A673 (cell line): ENCODE data around the gene DLGAP1. TPM values are rescaled to one million over a fixed set of nuclear protein-coding genes. Genes with fewer than 3 reads are reported as not detected.

Experiments used
- BruUV-seq: library from RNA; stranded (reverse); fragments of 400-500 nt; replicated peaks from 2 replicates; lab custom pipeline; 2021; lab: Mats Ljungman, UMichigan
- CTCF ChIA-PET: fragments of 300-600 bp; sonication (Branson Sonifier 250); formaldehyde crosslinking; loops from one replicate; lab custom pipeline; 2022; ENCODE audit warnings: antibody characterized with exemption; lab: Charles Lee
- POLR2A ChIA-PET: fragments of 300-600 bp; sonication (Branson Sonifier 250); formaldehyde crosslinking; loops from one replicate; lab custom pipeline; 2022; ENCODE audit warnings: antibody characterized with exemption; ENCODE audit not compliant: low non-redundant PET; lab: Charles Lee
- DNase-seq: peaks from one replicate; pipeline ENCODE4 v3.0.0-alpha.2; 2015; ENCODE audit warnings: low spot score
- H3K27ac ChIP-seq: fragments of 200-600 bp; sonication (generic); 2 replicates; pipeline ENCODE4 v1.5.1; 2016; ENCODE audit warnings: mixed run types, low read depth, mild to moderate bottlenecking, mixed read lengths, antibody characterized with exemption, low read length; ENCODE audit not compliant: poor library complexity, severe bottlenecking
- H3K27me3 ChIP-seq: fragments of 200-600 bp; sonication (generic); replicated peaks from 2 replicates; pipeline ENCODE4 v1.6.1; 2017; ENCODE audit warnings: mixed run types, low read depth, mild to moderate bottlenecking, mixed read lengths, antibody characterized with exemption, low read length; ENCODE audit not compliant: insufficient read depth, poor library complexity
- H3K36me3 ChIP-seq: fragments of 200-600 bp; sonication (generic); 2 replicates; pipeline ENCODE4 v1.6.1; 2016; ENCODE audit warnings: mixed run types, mild to moderate bottlenecking, mixed read lengths, antibody characterized with exemption, low read length; ENCODE audit not compliant: insufficient read depth, poor library complexity, severe bottlenecking
- H3K4me1 ChIP-seq: fragments of 200-600 bp; sonication (generic); 2 replicates; pipeline ENCODE4 v1.6.1; 2017; ENCODE audit warnings: mixed run types, mild to moderate bottlenecking, mixed read lengths, antibody characterized with exemption, low read length; ENCODE audit not compliant: insufficient read depth, poor library complexity, severe bottlenecking
- H3K4me3 ChIP-seq: fragments of 200-600 bp; sonication (generic); 2 replicates; pipeline ENCODE4 v1.5.1; 2016; ENCODE audit warnings: low read depth, mixed run types, mild to moderate bottlenecking, mixed read lengths, low read length; ENCODE audit not compliant: poor library complexity, severe bottlenecking
- H3K9me3 ChIP-seq: fragments of 200-600 bp; sonication (generic); 2 replicates; pipeline ENCODE4 v1.6.1; 2016; ENCODE audit warnings: mixed run types, low read depth, mild to moderate bottlenecking, mixed read lengths, antibody characterized with exemption, low read length; ENCODE audit not compliant: poor library complexity, severe bottlenecking
- CTCF ChIP-seq: fragments of 300-800, 200-600 bp; sonication (generic); conservative IDR thresholded peaks from 2 replicates; pipeline ENCODE4 v1.5.1; 2017; ENCODE audit warnings: low read depth, mild to moderate bottlenecking, antibody characterized with exemption, low read length, moderate library complexity, mixed read lengths
- EZH2 ChIP-seq: fragments of 200-600 bp; sonication (generic); IDR thresholded peaks from 2 replicates; pipeline ENCODE4 v1.6.1; 2017; ENCODE audit warnings: borderline replicate concordance, low read depth, mild to moderate bottlenecking, mixed read lengths, antibody characterized with exemption, low read length; ENCODE audit not compliant: poor library complexity, severe bottlenecking
- intact Hi-C: fragments of 100-400 bp; cut with micrococcal nuclease; formaldehyde crosslinking; loops from one replicate; pipeline ENCODE4 v1.10.0; 2022; ENCODE audit not compliant: unreplicated experiment
- total RNA-seq: library from RNA; stranded (reverse); gene quantifications from 2 replicates; pipeline ENCODE4 v1.2.3, GENCODE V29; 2021

The DLGAP1 gene
- total RNA-seq, 1 experiment from 2014 or later = 135 TPM

- no TSS peak for BruUV-seq
- POLR2A ChIA-PET = no interaction called here
- CTCF ChIA-PET = interaction anchor here (3.1 kb wide), 1 partner anchor 70 kb away, joined by 29 read pairs; no protein-coding TSS in a partner anchor
- Histone ChIP-seq H3K9me3 (no peaks in the 10 kb centered on the region), H3K36me3 (peaks cover 10% of the 10 kb centered on the region), H3K27ac (peak overlapping the region; percentile 94), H3K4me3 (peak overlapping the region; percentile 41), H3K27me3 (no peaks in the 10 kb centered on the region), H3K4me1 (peaks cover 54% of the 10 kb centered on the region)
- intact Hi-C loops = loop anchor here (2.0 kb wide), 3 partner anchors 71 to 313 kb away; no protein-coding TSS in a partner anchor
- TF ChIP-seq EZH2 (no peak), CTCF (no peak)
- DNase-seq = peak; percentile 42
Observed at GRCh38 chr18:3595369-3596273, 859.5 kb downstream of the DLGAP1 start.

- CTCF ChIA-PET = interaction anchor here (0.5 to 3.1 kb wide), 7 partner anchors 9 to 672 kb away, joined by 3 to 29 read pairs (median 6); no protein-coding TSS in a partner anchor
- DNase-seq = peak; percentile 54
- Histone ChIP-seq H3K27me3 (no peaks in the 10 kb centered on the region), H3K4me1 (peaks cover 54% of the 10 kb centered on the region), H3K9me3 (no peaks in the 10 kb centered on the region), H3K36me3 (peaks cover 16% of the 10 kb centered on the region), H3K4me3 (peak overlapping the region; percentile 41), H3K27ac (peak overlapping the region; percentile 94)
- no TSS peak for BruUV-seq
- intact Hi-C loops = loop anchor here (2.0 kb wide), 3 partner anchors 72 to 312 kb away; no protein-coding TSS in a partner anchor
- POLR2A ChIA-PET = interaction anchor here (0.5 to 0.6 kb wide), 2 partner anchors 72 to 567 kb away, joined by 5 to 16 read pairs; no protein-coding TSS in a partner anchor
- TF ChIP-seq EZH2 (no peak), CTCF (no peak)
Observed at GRCh38 chr18:3594760-3595368, 860.2 kb downstream of the DLGAP1 start.
